B cell (primary cell): Measurements from ENCODE around the gene EMC10.

ENCODE experiments used
- EZH2 ChIP-seq: IDR thresholded peaks from 2 replicates; pipeline ENCODE4 v1.6.1; 2012; ENCODE audit warnings: borderline replicate concordance, low read depth, mild to moderate bottlenecking, moderate library complexity, low read length; ENCODE audit not compliant: insufficient read depth, poor library complexity, severe bottlenecking
- TF ChIP-seq, protein P1 (sequence below): fragments of 200-600 bp; IDR thresholded peaks from one replicate; pipeline ENCODE4 v1.8.0; 2022; ENCODE audit warnings: antibody characterized with exemption, mild to moderate bottlenecking

DNA sequence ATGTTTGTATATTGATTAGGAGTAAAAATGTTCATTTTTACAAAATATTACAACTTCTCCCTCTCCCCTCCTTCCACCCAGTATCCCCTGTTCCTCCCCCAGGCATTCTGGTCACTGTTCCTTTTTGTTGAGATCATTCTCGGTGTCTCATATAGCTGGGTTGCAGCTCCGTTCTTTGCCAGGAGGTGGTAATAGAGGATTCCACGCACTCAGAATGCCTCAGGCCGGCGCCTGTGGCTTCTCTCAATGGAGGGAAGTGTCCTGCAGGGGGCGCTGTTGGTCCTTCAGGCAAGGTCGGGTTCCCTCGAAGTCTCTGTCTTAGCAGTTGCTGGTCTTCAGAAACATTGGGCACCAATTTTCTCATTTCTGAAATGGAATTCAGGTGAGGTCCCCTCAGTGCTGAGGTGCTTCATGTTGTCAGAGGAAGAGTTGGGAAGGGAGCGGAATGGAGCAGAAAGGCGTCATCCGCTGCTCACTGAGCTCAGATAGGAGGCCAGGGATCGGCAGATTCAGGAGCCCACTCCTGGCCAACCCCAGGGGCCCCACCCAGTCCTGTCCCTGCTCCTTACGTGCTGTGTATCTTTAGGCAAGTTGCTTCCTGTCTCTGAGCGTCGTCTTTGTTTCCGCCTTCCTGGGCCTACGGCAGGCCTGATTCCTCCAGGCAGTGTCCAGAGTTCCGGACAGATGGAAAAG, 10.7 kb downstream of the EMC10 start:
- TF ChIP-seq, protein P1, sequence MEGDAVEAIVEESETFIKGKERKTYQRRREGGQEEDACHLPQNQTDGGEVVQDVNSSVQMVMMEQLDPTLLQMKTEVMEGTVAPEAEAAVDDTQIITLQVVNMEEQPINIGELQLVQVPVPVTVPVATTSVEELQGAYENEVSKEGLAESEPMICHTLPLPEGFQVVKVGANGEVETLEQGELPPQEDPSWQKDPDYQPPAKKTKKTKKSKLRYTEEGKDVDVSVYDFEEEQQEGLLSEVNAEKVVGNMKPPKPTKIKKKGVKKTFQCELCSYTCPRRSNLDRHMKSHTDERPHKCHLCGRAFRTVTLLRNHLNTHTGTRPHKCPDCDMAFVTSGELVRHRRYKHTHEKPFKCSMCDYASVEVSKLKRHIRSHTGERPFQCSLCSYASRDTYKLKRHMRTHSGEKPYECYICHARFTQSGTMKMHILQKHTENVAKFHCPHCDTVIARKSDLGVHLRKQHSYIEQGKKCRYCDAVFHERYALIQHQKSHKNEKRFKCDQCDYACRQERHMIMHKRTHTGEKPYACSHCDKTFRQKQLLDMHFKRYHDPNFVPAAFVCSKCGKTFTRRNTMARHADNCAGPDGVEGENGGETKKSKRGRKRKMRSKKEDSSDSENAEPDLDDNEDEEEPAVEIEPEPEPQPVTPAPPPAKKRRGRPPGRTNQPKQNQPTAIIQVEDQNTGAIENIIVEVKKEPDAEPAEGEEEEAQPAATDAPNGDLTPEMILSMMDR: peak; percentile 59
- no peak for TF ChIP-seq EZH2
